Activated CD8-positive, alpha-beta memory T cell treated with anti-CD3 and anti-CD28 coated beads, Interleukin-2, amount 50 U/mL, for 24 hours (primary cell): ENCODE data around the gene WNT8A.

Experiments
- DNase-seq: peaks from one replicate; pipeline ENCODE4 v3.0.0-alpha.2; 2020; ENCODE audit errors: extremely low read depth

WNT8A gene

DNA sequence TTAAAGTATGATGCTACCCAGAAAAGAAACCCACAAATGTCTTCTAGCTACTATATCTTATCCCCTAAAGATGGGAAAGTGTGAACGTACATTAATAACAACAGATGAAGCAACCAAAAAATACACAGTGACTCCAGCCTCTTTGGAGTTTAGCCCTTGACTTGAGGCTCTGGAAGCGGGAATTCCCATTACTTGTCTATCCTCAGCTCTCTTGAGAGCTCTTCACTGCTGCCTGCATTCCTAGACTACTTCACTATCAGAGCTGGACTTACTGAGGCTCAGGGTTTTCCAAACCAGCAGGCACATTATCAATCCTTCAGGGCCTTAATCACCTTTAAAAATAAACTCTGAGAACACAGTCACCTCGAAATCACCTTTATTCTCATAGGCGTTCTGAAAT lies 56.4 kb downstream of the WNT8A start:
- DNase-seq, result no peak
